Caco-2 (cell line): Measurements from ENCODE around the gene ABCB1. TPM values are rescaled to one million over a fixed set of nuclear protein-coding genes. Genes with fewer than 3 reads are reported as not detected.

Source experiments
- BruUV-seq: library from RNA; stranded (reverse); fragments of 400-500 nt; replicated peaks from 2 replicates; lab custom pipeline; 2021; lab: Mats Ljungman, UMichigan
- CTCF ChIA-PET: fragments of 300-600 bp; sonication (Branson Sonifier 250); formaldehyde crosslinking; loops from one replicate; lab custom pipeline; 2022; ENCODE audit warnings: antibody characterized with exemption; lab: Charles Lee
- POLR2A ChIA-PET: fragments of 300-600 bp; sonication (Branson Sonifier 250); formaldehyde crosslinking; loops from one replicate; lab custom pipeline; 2022; ENCODE audit warnings: antibody characterized with exemption; lab: Charles Lee
- DNase-seq, 2 experiments: peaks; one replicate each; pipeline versions ENCODE4 v3.0.0 to v3.0.0-alpha.2; 2020 to 2022
- H3K27me3 ChIP-seq: replicated peaks from 2 replicates; pipeline ENCODE4 v1.6.0; 2011; ENCODE audit warnings: low read length; ENCODE audit not compliant: control insufficient read depth, insufficient read depth
- H3K36me3 ChIP-seq: 2 replicates; pipeline ENCODE4 v1.5.1; 2011; ENCODE audit warnings: low read length; ENCODE audit not compliant: control insufficient read depth, insufficient read depth
- H3K4me1 ChIP-seq: fragments of 250-450 bp; sonication (Bioruptor Pico); 2 replicates; pipeline ENCODE4 v1.5.1; 2020; ENCODE audit warnings: mild to moderate bottlenecking
- H3K4me3 ChIP-seq: 2 replicates; pipeline ENCODE4 v1.5.1; 2011; ENCODE audit warnings: low read depth, mild to moderate bottlenecking, control low read depth, low read length
- H3K9me3 ChIP-seq: fragments of 250-450 bp; sonication (Bioruptor Pico); 2 replicates; pipeline ENCODE4 v1.5.1; 2020; ENCODE audit warnings: mild to moderate bottlenecking, moderate library complexity
- H3K27ac Mint-ChIP-seq: one replicate; pipeline ENCODE4 v1.8.0; 2022; ENCODE audit warnings: mixed read lengths; ENCODE audit not compliant: unreplicated experiment
- H3K27me3 Mint-ChIP-seq: one replicate; pipeline ENCODE4 v1.8.0; 2022; ENCODE audit warnings: mixed read lengths; ENCODE audit not compliant: insufficient read depth, unreplicated experiment
- H3K36me3 Mint-ChIP-seq: one replicate; pipeline ENCODE4 v1.8.0; 2022; ENCODE audit warnings: mild to moderate bottlenecking, mixed read lengths; ENCODE audit not compliant: insufficient read depth, unreplicated experiment
- H3K4me1 Mint-ChIP-seq: one replicate; pipeline ENCODE4 v1.8.0; 2022; ENCODE audit warnings: low read depth, mixed read lengths; ENCODE audit not compliant: unreplicated experiment
- H3K4me3 Mint-ChIP-seq: one replicate; pipeline ENCODE4 v1.8.0; 2022; ENCODE audit warnings: mild to moderate bottlenecking, moderate library complexity, mixed read lengths; ENCODE audit not compliant: unreplicated experiment
- H3K9me3 Mint-ChIP-seq: one replicate; pipeline ENCODE4 v1.8.0; 2022; ENCODE audit warnings: mixed read lengths; ENCODE audit not compliant: unreplicated experiment
- intact Hi-C: fragments of 100-400 bp; cut with micrococcal nuclease; formaldehyde crosslinking; loops from one replicate; pipeline ENCODE4 v1.10.0; 2022; ENCODE audit not compliant: unreplicated experiment
- total RNA-seq: library from RNA; stranded (reverse); gene quantifications from 2 replicates; pipeline ENCODE4 v1.2.3, GENCODE V29; 2022
- TF ChIP-seq, protein P1 (sequence below), 2 experiments: fragments of 200-600 bp in 1 of 2; IDR thresholded peaks; 1 replicate in 1 of 2; 2 replicates in 1 of 2; pipeline versions ENCODE4 v1.5.1 to v1.8.0; 2011 to 2022; ENCODE audit warnings: antibody characterized with exemption in 1 of 2, control low read depth in 1 of 2, inconsistent platforms in 1 of 2, low read depth in 1 of 2, low read length in 1 of 2, mild to moderate bottlenecking in 1 of 2, moderate library complexity in 1 of 2; ENCODE audit not compliant: insufficient read depth in 1 of 2, severe bottlenecking in 1 of 2, unreplicated experiment in 1 of 2

ABCB1 gene
- total RNA-seq, 1 experiment from 2014 or later: 34.6 TPM

DNA sequence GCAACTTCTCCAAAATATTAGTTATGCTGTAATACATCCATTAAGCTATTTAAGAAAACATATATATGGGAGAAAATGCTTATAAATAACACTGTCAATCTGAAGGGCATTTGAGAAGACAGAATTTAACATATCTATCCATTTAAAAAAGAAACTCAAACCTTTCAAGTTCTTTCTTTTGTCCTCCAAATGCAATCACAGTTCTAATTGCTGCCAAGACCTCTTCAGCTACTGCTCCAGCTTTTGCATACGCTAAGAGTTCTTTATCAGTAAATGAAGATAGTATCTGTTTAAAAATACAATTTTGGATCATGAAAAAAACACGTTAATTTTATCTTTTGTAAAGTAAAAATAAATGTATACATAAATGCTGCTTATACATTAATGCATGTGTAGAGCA, 39.6 kb downstream of the ABCB1 start:
- BruUV-seq: no TSS peak
- no peaks in the 10 kb centered on the region for H3K9me3 Mint-ChIP-seq
- Histone ChIP-seq H3K9me3 (no peaks in the 10 kb centered on the region), H3K36me3 (no peaks in the 10 kb centered on the region), H3K4me3 (no peak overlapping the region), H3K4me1 (peaks cover 13% of the 10 kb centered on the region; the same call in 1 of the 2 replicates), H3K27me3 (no peaks in the 10 kb centered on the region)
- ChIA-PET POLR2A (no interaction called here), CTCF (no interaction called here)
- DNase-seq: no peak
- H3K4me1 Mint-ChIP-seq: peaks cover 7% of the 10 kb centered on the region
- no peak overlapping the region for H3K4me3 Mint-ChIP-seq
- no peaks in the 10 kb centered on the region for H3K27me3 Mint-ChIP-seq
- H3K36me3 Mint-ChIP-seq: no peaks in the 10 kb centered on the region
- intact Hi-C loops: no loop called here
- no peak overlapping the region for H3K27ac Mint-ChIP-seq
- TF ChIP-seq, protein P1, sequence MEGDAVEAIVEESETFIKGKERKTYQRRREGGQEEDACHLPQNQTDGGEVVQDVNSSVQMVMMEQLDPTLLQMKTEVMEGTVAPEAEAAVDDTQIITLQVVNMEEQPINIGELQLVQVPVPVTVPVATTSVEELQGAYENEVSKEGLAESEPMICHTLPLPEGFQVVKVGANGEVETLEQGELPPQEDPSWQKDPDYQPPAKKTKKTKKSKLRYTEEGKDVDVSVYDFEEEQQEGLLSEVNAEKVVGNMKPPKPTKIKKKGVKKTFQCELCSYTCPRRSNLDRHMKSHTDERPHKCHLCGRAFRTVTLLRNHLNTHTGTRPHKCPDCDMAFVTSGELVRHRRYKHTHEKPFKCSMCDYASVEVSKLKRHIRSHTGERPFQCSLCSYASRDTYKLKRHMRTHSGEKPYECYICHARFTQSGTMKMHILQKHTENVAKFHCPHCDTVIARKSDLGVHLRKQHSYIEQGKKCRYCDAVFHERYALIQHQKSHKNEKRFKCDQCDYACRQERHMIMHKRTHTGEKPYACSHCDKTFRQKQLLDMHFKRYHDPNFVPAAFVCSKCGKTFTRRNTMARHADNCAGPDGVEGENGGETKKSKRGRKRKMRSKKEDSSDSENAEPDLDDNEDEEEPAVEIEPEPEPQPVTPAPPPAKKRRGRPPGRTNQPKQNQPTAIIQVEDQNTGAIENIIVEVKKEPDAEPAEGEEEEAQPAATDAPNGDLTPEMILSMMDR (IDR thresholded peaks at IDR 0.05; ENCODE audit: insufficient read depth in 1 of 2, low read depth in 1 of 2, low read length in 1 of 2, severe bottlenecking in 1 of 2, unreplicated experiment in 1 of 2): no peak

DNA sequence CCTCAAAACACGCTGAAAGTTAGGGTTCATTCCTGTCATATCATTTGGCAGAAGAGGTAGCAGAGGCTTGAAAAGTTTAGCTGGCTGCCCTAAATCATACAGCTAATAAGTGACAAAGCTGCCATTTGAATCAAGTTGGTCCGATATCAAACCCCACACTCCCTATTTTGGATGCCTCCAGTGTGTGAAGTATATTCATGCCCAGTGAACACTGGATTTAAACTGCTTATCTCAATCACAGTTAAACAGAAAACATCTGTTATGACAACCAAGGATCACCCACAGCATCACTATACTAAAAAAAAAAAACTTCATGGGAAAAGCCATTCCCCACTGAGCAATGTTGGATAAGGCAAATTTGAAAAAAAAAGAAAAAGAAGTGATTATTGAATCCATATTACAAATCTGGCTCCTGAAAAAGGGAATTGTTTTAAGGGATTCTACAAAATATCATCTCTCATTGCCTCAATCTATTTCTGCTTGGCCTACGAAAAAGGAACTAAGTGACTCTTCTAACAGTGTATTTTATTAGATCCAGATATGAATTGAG, 48.3 kb downstream of the ABCB1 start:
- Histone ChIP-seq H3K9me3 (no peaks in the 10 kb centered on the region), H3K27me3 (no peaks in the 10 kb centered on the region), H3K4me1 (no peaks in the 10 kb centered on the region), H3K4me3 (no peak overlapping the region), H3K36me3 (no peaks in the 10 kb centered on the region)
- BruUV-seq: no TSS peak
- Mint-ChIP-seq H3K27ac (no peak overlapping the region), H3K4me3 (no peak overlapping the region), H3K36me3 (no peaks in the 10 kb centered on the region), H3K9me3 (no peaks in the 10 kb centered on the region), H3K27me3 (no peaks in the 10 kb centered on the region), H3K4me1 (peaks cover 14% of the 10 kb centered on the region)
- DNase-seq: no peak
- CTCF ChIA-PET: no interaction called here
- intact Hi-C loops: no loop called here
- POLR2A ChIA-PET: no interaction called here
- TF ChIP-seq, protein P1 (IDR thresholded peaks at IDR 0.05; ENCODE audit: insufficient read depth in 1 of 2, low read depth in 1 of 2, low read length in 1 of 2, severe bottlenecking in 1 of 2, unreplicated experiment in 1 of 2): no peak

DNA sequence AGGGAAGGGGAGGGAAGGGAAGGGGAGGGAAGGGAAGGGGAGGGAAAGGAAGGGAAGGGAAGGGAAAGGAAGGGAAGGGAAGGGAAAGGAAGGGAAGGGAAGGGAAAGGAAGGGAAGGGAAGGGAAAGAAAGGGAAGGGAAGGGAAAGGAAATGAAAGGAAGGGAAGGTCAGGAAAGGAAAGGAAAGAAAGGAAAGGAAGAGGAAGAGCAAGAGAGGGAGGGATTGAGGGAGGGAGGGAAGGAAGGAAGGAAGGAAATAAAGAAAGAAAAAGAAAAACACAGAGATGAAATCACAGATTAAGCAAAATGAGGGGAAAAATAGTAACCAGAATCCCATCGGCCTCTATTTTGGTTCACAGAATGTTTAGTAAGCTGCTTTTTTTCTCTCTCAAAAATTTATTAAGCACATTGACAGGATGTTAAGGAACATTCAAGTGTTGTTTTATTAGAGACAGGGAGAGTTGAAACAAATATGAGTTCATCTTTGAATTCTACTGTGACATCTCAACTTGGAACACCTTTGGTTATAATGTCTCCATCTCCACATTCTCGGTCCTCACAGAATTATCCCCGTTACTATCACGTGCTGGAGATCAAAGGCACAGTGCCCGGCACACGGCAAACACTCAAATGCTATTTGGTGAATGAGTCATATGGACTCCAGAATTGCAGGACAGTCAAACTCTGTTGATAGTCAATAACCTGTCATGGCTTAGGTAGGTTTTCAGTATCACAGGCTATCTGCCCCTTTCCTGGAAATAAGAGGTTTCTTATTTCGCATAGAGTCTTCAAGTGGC, 52.4 kb downstream of the ABCB1 start:
- no peaks in the 10 kb centered on the region for H3K27me3 ChIP-seq
- H3K4me1 Mint-ChIP-seq: peaks cover 14% of the 10 kb centered on the region

More for the DNA sequence above, 52.4 kb downstream of the ABCB1 start:
- H3K9me3 ChIP-seq: no peaks in the 10 kb centered on the region
- no peaks in the 10 kb centered on the region for H3K4me1 ChIP-seq
- Mint-ChIP-seq H3K27ac (peak overlapping the region; percentile 64), H3K36me3 (no peaks in the 10 kb centered on the region), H3K9me3 (no peaks in the 10 kb centered on the region), H3K27me3 (no peaks in the 10 kb centered on the region), H3K4me3 (no peak overlapping the region)
- no peak overlapping the region for H3K4me3 ChIP-seq
- ChIA-PET CTCF (no interaction called here), POLR2A (no interaction called here)
- DNase-seq: no peak
- TF ChIP-seq, protein P1 (IDR thresholded peaks at IDR 0.05; ENCODE audit: insufficient read depth in 1 of 2, low read depth in 1 of 2, low read length in 1 of 2, severe bottlenecking in 1 of 2, unreplicated experiment in 1 of 2): no peak
- H3K36me3 ChIP-seq: no peaks in the 10 kb centered on the region
- intact Hi-C loops: no loop called here
- no TSS peak for BruUV-seq
